ENCODE measurements around the gene HLA-DOA. TPM values are rescaled to one million over a fixed set of nuclear protein-coding genes. Genes with fewer than 3 reads are reported as not detected.

HLA-DOA gene
- total and polyA plus RNA-seq, 4 donors, result 0.69 to 3.0 (median 1.6) TPM

DNA sequence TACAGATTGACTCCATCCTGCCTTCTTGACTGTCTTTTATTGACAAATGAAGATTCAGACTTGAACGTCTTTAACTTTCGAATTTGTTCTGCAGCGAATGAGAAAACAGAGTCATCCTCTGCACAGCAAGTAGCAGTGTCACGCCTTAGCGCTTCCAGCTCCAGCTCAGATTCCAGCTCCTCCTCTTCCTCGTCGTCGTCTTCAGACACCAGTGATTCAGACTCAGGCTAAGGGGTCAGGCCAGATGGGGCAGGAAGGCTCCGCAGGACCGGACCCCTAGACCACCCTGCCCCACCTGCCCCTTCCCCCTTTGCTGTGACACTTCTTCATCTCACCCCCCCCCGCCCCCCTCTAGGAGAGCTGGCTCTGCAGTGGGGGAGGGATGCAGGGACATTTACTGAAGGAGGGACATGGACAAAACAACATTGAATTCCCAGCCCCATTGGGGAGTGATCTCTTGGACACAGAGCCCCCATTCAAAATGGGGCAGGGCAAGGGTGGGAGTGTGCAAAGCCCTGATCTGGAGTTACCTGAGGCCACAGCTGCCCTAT lies 28.8 kb downstream of the HLA-DOA start:
- no peak for DNase-seq (ENCODE audit: low spot score)
- Histone ChIP-seq H3K9me3 (ENCODE audit: control insufficient read depth in 4 of 4, low read length in 3 of 4) (no peaks in the 10 kb centered on the region), H3K27ac (ENCODE audit: low read depth in 1 of 2, low read length in 2 of 2) (no peak overlapping the region), H3K4me3 (ENCODE audit: low read depth in 1 of 3, low read length in 3 of 3) (no peak overlapping the region), H3K36me3 (ENCODE audit: control insufficient read depth in 4 of 4, insufficient read depth in 3 of 4, low read depth in 1 of 4, low read length in 3 of 4) (peaks cover 25 to 63% (median 59%) of the 10 kb centered on the region in 4 donors), H3K9ac (ENCODE audit: low read depth in 1 of 2, low read length in 2 of 2) (no peak overlapping the region), H3K27me3 (ENCODE audit: control insufficient read depth in 4 of 4, insufficient read depth in 4 of 4, low read length in 3 of 4) (no peaks in the 10 kb centered on the region), H3K4me1 (ENCODE audit: control insufficient read depth in 4 of 4, insufficient read depth in 4 of 4, low read length in 3 of 4) (peaks cover 1 to 42% (median 36%) of the 10 kb centered on the region in 4 donors)
- TF ChIP-seq, protein P1, sequence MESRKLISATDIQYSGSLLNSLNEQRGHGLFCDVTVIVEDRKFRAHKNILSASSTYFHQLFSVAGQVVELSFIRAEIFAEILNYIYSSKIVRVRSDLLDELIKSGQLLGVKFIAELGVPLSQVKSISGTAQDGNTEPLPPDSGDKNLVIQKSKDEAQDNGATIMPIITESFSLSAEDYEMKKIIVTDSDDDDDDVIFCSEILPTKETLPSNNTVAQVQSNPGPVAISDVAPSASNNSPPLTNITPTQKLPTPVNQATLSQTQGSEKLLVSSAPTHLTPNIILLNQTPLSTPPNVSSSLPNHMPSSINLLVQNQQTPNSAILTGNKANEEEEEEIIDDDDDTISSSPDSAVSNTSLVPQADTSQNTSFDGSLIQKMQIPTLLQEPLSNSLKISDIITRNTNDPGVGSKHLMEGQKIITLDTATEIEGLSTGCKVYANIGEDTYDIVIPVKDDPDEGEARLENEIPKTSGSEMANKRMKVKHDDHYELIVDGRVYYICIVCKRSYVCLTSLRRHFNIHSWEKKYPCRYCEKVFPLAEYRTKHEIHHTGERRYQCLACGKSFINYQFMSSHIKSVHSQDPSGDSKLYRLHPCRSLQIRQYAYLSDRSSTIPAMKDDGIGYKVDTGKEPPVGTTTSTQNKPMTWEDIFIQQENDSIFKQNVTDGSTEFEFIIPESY (IDR thresholded peaks at IDR 0.05), result no peak
- TF ChIP-seq SP1 (IDR thresholded peaks at IDR 0.05) (no peak), FOXA2 (IDR thresholded peaks at IDR 0.05) (no peak), NR2F2 (IDR thresholded peaks at IDR 0.05) (no peak), RAD21 (IDR thresholded peaks at IDR 0.05) (no peak), FOXA1 (IDR thresholded peaks at IDR 0.05) (no peak), HNF4G (IDR thresholded peaks at IDR 0.05) (no peak), RXRA (IDR thresholded peaks at IDR 0.05) (no peak), JUND (IDR thresholded peaks at IDR 0.05) (no peak), EGR1 (IDR thresholded peaks at IDR 0.05; ENCODE audit: low read depth in 2 of 2) (no peak)
- TF ChIP-seq, protein P2, sequence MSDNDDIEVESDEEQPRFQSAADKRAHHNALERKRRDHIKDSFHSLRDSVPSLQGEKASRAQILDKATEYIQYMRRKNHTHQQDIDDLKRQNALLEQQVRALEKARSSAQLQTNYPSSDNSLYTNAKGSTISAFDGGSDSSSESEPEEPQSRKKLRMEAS (IDR thresholded peaks at IDR 0.05), result no peak
- TF ChIP-seq, protein P3, sequence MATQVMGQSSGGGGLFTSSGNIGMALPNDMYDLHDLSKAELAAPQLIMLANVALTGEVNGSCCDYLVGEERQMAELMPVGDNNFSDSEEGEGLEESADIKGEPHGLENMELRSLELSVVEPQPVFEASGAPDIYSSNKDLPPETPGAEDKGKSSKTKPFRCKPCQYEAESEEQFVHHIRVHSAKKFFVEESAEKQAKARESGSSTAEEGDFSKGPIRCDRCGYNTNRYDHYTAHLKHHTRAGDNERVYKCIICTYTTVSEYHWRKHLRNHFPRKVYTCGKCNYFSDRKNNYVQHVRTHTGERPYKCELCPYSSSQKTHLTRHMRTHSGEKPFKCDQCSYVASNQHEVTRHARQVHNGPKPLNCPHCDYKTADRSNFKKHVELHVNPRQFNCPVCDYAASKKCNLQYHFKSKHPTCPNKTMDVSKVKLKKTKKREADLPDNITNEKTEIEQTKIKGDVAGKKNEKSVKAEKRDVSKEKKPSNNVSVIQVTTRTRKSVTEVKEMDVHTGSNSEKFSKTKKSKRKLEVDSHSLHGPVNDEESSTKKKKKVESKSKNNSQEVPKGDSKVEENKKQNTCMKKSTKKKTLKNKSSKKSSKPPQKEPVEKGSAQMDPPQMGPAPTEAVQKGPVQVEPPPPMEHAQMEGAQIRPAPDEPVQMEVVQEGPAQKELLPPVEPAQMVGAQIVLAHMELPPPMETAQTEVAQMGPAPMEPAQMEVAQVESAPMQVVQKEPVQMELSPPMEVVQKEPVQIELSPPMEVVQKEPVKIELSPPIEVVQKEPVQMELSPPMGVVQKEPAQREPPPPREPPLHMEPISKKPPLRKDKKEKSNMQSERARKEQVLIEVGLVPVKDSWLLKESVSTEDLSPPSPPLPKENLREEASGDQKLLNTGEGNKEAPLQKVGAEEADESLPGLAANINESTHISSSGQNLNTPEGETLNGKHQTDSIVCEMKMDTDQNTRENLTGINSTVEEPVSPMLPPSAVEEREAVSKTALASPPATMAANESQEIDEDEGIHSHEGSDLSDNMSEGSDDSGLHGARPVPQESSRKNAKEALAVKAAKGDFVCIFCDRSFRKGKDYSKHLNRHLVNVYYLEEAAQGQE (IDR thresholded peaks at IDR 0.05), result no peak
- 72% methylated on average over 11 of the region's 11 CpGs for WGBS

DNA sequence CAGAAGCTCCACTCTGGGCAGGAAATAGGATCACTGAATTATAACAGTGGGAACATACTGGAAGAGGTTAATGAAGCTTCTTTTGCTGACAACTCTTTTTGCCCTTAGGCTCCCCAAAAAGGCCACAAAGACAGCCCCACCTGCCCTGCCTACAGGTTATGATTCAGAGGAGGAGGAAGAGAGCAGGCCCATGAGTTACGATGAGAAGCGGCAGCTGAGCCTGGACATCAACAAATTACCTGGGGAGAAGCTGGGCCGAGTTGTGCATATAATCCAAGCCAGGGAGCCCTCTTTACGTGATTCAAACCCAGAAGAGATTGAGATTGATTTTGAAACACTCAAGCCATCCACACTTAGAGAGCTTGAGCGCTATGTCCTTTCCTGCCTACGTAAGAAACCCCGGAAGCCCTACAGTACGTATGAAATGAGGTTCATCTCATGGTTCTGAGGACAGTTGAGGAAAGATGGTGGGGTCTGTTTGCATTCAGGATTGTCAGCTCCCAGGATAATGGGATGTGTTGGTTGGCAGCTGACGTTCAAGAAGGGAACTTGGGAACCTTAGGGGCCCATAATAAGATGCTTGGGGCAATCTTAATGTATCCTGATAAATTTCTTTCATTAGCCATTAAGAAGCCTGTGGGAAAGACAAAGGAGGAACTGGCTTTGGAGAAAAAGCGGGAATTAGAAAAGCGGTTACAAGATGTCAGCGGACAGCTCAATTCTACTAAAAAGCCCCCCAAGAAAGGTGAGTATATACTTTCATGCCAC lies 29.5 kb downstream of the HLA-DOA start:
- Histone ChIP-seq H3K36me3 (ENCODE audit: control insufficient read depth in 4 of 4, insufficient read depth in 3 of 4, low read depth in 1 of 4, low read length in 3 of 4) (peaks cover 25 to 69% (median 61%) of the 10 kb centered on the region in 4 donors), H3K4me1 (ENCODE audit: control insufficient read depth in 4 of 4, insufficient read depth in 4 of 4, low read length in 3 of 4) (peaks cover 1 to 49% (median 41%) of the 10 kb centered on the region in 4 donors), H3K4me3 (ENCODE audit: low read depth in 1 of 3, low read length in 3 of 3) (no peak overlapping the region), H3K9me3 (ENCODE audit: control insufficient read depth in 4 of 4, low read length in 3 of 4) (no peaks in the 10 kb centered on the region), H3K9ac (ENCODE audit: low read depth in 1 of 2, low read length in 2 of 2) (no peak overlapping the region), H3K27me3 (ENCODE audit: control insufficient read depth in 4 of 4, insufficient read depth in 4 of 4, low read length in 3 of 4) (no peaks in the 10 kb centered on the region), H3K27ac (ENCODE audit: low read depth in 1 of 2, low read length in 2 of 2) (no peak overlapping the region)
- WGBS, result 91% methylated on average over 12 of the region's 12 CpGs
- TF ChIP-seq, protein P1 (IDR thresholded peaks at IDR 0.05), result no peak
- no peak for TF ChIP-seq NR2F2 (IDR thresholded peaks at IDR 0.05)
- no peak for TF ChIP-seq YY1 (IDR thresholded peaks at IDR 0.05)
- TF ChIP-seq, protein P4, sequence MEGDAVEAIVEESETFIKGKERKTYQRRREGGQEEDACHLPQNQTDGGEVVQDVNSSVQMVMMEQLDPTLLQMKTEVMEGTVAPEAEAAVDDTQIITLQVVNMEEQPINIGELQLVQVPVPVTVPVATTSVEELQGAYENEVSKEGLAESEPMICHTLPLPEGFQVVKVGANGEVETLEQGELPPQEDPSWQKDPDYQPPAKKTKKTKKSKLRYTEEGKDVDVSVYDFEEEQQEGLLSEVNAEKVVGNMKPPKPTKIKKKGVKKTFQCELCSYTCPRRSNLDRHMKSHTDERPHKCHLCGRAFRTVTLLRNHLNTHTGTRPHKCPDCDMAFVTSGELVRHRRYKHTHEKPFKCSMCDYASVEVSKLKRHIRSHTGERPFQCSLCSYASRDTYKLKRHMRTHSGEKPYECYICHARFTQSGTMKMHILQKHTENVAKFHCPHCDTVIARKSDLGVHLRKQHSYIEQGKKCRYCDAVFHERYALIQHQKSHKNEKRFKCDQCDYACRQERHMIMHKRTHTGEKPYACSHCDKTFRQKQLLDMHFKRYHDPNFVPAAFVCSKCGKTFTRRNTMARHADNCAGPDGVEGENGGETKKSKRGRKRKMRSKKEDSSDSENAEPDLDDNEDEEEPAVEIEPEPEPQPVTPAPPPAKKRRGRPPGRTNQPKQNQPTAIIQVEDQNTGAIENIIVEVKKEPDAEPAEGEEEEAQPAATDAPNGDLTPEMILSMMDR (IDR thresholded peaks at IDR 0.05; ENCODE audit: low read depth, low read length, missing input control), result no peak
- DNase-seq (ENCODE audit: low spot score), result no peak

Measured in liver (tissue), 9 donors.